Ascending aorta (tissue), 2 donors: Measurements from ENCODE around the gene BUD31. TPM values are rescaled to one million over a fixed set of nuclear protein-coding genes. Genes with fewer than 3 reads are reported as not detected.
A peak's percentile ranks its signal among the peaks of the same experiment; 100 is the strongest.
"Not testable (repeated sequence)": the region's sequence is repeated elsewhere in the genome, so short reads cannot be mapped to it uniquely, and the experiment has no call there.

Experiments used
- DNase-seq, 2 donors: peaks; one replicate each; pipeline ENCODE4 v3.0.0-alpha.2; 2019; ENCODE audit warnings: low spot score in 2 of 2
- H3K27ac ChIP-seq, 2 donors: fragments of 200-600 bp; sonication (generic); one replicate each; pipeline ENCODE4 v1.5.1; 2016 to 2017; ENCODE audit warnings: mild to moderate bottlenecking in 1 of 2
- H3K27me3 ChIP-seq: fragments of 200-600 bp; sonication (generic); one replicate; pipeline ENCODE4 v1.5.1; 2017
- H3K36me3 ChIP-seq, 2 donors: fragments of 200-600 bp; sonication (generic); one replicate each; pipeline ENCODE4 v1.5.1; 2016
- H3K4me1 ChIP-seq, 2 donors: fragments of 200-600 bp; sonication (generic); one replicate each; pipeline ENCODE4 v1.5.1; 2016 to 2017; ENCODE audit warnings: mild to moderate bottlenecking in 1 of 2
- H3K4me3 ChIP-seq, 2 donors: fragments of 200-600 bp; sonication (generic); one replicate each; pipeline ENCODE4 v1.5.1; 2016 to 2017; ENCODE audit warnings: mild to moderate bottlenecking in 1 of 2
- H3K9me3 ChIP-seq, 2 donors: fragments of 200-600 bp; sonication (generic); one replicate each; pipeline ENCODE4 v1.5.1; 2016
- intact Hi-C: fragments of 100-400 bp; cut with DNase I; formaldehyde crosslinking; loops from one replicate; pipeline ENCODE4 v1.15.1; 2023
- total RNA-seq: library from RNA; depleted of rRNA; stranded (reverse); fragments of >200 nt; gene quantifications from one replicate; pipeline ENCODE4 v1.1.0, GENCODE V29; 2016
- TF ChIP-seq, protein P1 (sequence below), 3 experiments: fragments of 200-600 bp in 2 of 3; fragments of 450-650 bp in 1 of 3; sonication (generic) in 2 of 3; IDR thresholded peaks; one replicate each; pipeline ENCODE4 v1.5.1; 2016 to 2019; ENCODE audit warnings: antibody characterized with exemption in 3 of 3, mild to moderate bottlenecking in 1 of 3, moderate library complexity in 1 of 3

Gene BUD31
- total RNA-seq, 1 donor from 2014 or later = 41.3 TPM

- TF ChIP-seq, protein P1, sequence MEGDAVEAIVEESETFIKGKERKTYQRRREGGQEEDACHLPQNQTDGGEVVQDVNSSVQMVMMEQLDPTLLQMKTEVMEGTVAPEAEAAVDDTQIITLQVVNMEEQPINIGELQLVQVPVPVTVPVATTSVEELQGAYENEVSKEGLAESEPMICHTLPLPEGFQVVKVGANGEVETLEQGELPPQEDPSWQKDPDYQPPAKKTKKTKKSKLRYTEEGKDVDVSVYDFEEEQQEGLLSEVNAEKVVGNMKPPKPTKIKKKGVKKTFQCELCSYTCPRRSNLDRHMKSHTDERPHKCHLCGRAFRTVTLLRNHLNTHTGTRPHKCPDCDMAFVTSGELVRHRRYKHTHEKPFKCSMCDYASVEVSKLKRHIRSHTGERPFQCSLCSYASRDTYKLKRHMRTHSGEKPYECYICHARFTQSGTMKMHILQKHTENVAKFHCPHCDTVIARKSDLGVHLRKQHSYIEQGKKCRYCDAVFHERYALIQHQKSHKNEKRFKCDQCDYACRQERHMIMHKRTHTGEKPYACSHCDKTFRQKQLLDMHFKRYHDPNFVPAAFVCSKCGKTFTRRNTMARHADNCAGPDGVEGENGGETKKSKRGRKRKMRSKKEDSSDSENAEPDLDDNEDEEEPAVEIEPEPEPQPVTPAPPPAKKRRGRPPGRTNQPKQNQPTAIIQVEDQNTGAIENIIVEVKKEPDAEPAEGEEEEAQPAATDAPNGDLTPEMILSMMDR (IDR thresholded peaks at IDR 0.05) = peak in 1 of 3 experiments; percentile 1
Observed at GRCh38 chr7:99407872-99408378, 844 bp upstream of the BUD31 start.

GRCh38 chr7:99409192-99409572, 413 bp downstream of the BUD31 start:
- H3K4me3 ChIP-seq = peak overlapping the region; percentile 85 to 97

More at GRCh38 chr7:99407872-99408378, 844 bp upstream of the BUD31 start:
- Histone ChIP-seq H3K4me1 (peaks cover 13 to 16% of the 10 kb centered on the region in 2 donors), H3K27me3 (no peaks in the 10 kb centered on the region), H3K4me3 (peak overlapping the region; percentile 85 to 97), H3K36me3 (peaks cover 29 to 48% of the 10 kb centered on the region in 2 donors), H3K9me3 (no peaks in the 10 kb centered on the region), H3K27ac (peak overlapping the region; percentile 98 to 99)
- intact Hi-C loops = loop anchor here (1.0 to 5.0 kb wide), 4 partner anchors 31 to 81 kb away; partner anchors contain the start of genes ARPC1A, CPSF4, PTCD1 and ZNF789
- peak; percentile 44 to 94 for DNase-seq

DNA sequence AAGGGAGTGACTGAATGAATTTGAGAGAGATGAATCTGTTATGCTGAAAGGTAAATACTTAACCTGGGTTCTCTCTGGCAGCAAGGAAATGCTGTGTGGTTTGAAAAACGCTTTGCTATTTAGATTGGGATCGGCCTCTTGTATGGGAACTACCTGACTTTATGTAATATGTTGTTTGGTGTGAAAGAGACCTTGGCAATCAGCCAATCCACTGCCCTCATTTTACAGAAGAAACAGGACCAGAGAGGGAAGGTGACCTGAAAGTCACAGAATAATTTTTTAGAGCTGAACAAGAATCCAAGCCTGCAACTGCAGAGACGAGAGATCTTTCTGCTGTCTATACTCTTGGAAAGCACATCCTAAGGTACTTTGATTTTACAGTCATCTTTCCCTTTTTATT, 1.0 kb downstream of the BUD31 start:
- Histone ChIP-seq H3K4me3 (peak overlapping the region; percentile 85 to 97), H3K27me3 (no peaks in the 10 kb centered on the region), H3K4me1 (peaks cover 13 to 16% of the 10 kb centered on the region in 2 donors), H3K9me3 (no peaks in the 10 kb centered on the region), H3K27ac (peak overlapping the region; percentile 98 to 99), H3K36me3 (peaks cover 38 to 48% of the 10 kb centered on the region in 2 donors)
- DNase-seq = no peak
- intact Hi-C loops = loop anchor here (1.0 to 5.0 kb wide), 5 partner anchors 17 to 376 kb away; partner anchors contain the start of genes ARPC1A, CPSF4, PTCD1 and ZNF789
- TF ChIP-seq, protein P1 (IDR thresholded peaks at IDR 0.05) = no peak

More at GRCh38 chr7:99409192-99409572, 413 bp downstream of the BUD31 start:
- H3K27me3 ChIP-seq = no peaks in the 10 kb centered on the region
- no peak for DNase-seq
- H3K36me3 ChIP-seq = peaks cover 33 to 48% of the 10 kb centered on the region in 2 donors
- peaks cover 13 to 16% of the 10 kb centered on the region in 2 donors for H3K4me1 ChIP-seq
- TF ChIP-seq, protein P1 (IDR thresholded peaks at IDR 0.05) = no peak
- intact Hi-C loops = loop anchor here (1.0 to 5.0 kb wide), 4 partner anchors 16 to 82 kb away; partner anchors contain the start of genes ARPC1A, CPSF4, PTCD1 and ZNF789
- no peaks in the 10 kb centered on the region for H3K9me3 ChIP-seq
- H3K27ac ChIP-seq = peak overlapping the region; percentile 98 to 99

GRCh38 chr7:99410635-99411034, 1.9 kb downstream of the BUD31 start:
- intact Hi-C loops = loop anchor here (1.0 kb wide), 1 partner anchor 376 kb away; no protein-coding TSS in a partner anchor
- Histone ChIP-seq H3K4me3 (no peak overlapping the region), H3K36me3 (peaks cover 44 to 56% of the 10 kb centered on the region in 2 donors), H3K4me1 (peaks cover 13 to 16% of the 10 kb centered on the region in 2 donors), H3K27ac (no peak overlapping the region), H3K9me3 (no peaks in the 10 kb centered on the region), H3K27me3 (no peaks in the 10 kb centered on the region)
- DNase-seq = no peak
- TF ChIP-seq, protein P1 (IDR thresholded peaks at IDR 0.05) = no peak

DNA sequence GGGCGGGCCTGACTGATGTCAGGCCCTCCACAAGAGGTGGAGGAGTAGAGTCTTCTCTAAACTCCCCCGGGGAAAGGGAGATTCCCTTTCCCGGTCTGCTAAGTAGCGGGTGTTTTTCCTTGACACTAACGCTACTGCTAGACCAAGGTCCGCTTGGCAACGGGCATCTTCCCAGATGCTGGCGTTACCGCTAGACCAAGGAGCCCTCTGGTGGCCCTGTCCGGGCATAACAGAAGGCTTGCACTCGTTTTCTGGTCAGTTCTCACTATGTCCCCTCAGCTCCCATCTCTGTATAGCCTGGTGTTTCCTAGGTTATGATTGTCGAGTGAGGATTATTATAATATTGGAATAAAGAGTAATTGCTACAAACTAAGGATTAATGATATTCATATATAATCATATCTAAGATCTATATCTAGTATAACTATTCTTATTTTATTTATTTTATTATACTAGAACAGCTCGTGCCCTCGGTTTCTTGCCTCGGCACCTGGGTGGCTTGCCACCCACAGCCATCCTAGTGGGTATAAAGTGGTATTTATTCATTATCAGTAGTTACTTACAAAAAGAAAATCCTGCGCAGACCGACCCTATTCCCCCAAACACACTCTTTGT, 6.9 kb downstream of the BUD31 start:
- H3K4me3 ChIP-seq, H3K4me1 ChIP-seq, H3K27ac ChIP-seq, intact Hi-C loops, H3K27me3 ChIP-seq, H3K9me3 ChIP-seq: not testable (repeated sequence)
- TF ChIP-seq, protein P1 (IDR thresholded peaks at IDR 0.05) = peak; percentile 46 to 69 (median 55)
- DNase-seq = peak in 1 of 2 donors; percentile 83
- H3K36me3 ChIP-seq = peaks cover 90 to 100% of the 10 kb centered on the region in 2 donors
